HEK293T (cell line): Measurements from ENCODE around the gene C3orf52.

Source experiments
- ARNT ChIP-seq: fragments of 450-650 bp; IDR thresholded peaks from 2 replicates; pipeline ENCODE4 v1.6.1; 2017; ENCODE audit warnings: mild to moderate bottlenecking
- BHLHE40 ChIP-seq: fragments of 450-650 bp; IDR thresholded peaks from 2 replicates; pipeline ENCODE4 v1.6.1; 2016; ENCODE audit warnings: mild to moderate bottlenecking, moderate library complexity, borderline replicate concordance
- FOXK2 ChIP-seq: fragments of 450-650 bp; IDR thresholded peaks from 2 replicates; pipeline ENCODE4 v1.6.1; 2016; ENCODE audit warnings: mild to moderate bottlenecking
- FOXM1 ChIP-seq: fragments of 450-650 bp; IDR thresholded peaks from 2 replicates; pipeline ENCODE4 v1.6.1; 2017; ENCODE audit warnings: mild to moderate bottlenecking, borderline replicate concordance
- SP1 ChIP-seq: fragments of 450-650 bp; IDR thresholded peaks from 2 replicates; pipeline ENCODE4 v1.6.1; 2017
- SUZ12 ChIP-seq: fragments of 450-650 bp; IDR thresholded peaks from 2 replicates; pipeline ENCODE4 v1.6.1; 2016; ENCODE audit warnings: mild to moderate bottlenecking
- TARDBP ChIP-seq: fragments of 450-650 bp; IDR thresholded peaks from 2 replicates; pipeline ENCODE4 v1.6.1; 2016
- ZNF384 ChIP-seq: fragments of 450-650 bp; IDR thresholded peaks from 2 replicates; pipeline ENCODE4 v1.6.1; 2016

DNA sequence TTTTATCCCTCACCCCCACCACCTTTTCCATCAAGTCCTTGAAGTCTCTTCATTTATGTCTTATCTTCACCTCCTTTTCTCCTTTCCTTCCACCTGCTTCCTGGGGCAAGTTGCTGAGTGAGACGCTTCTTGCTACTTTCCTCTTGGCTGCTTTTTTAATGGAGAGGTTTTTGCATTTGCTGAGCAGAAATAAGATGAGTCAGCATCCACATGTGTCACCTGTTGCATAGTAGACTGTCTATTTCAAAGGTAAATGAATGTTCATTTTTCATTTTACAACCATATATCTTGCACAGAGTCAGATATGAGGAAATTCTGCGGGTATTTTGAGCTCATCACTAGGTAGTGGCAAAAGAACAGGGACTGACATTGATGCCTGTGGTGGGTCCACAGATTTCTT lies 18.6 kb downstream of the C3orf52 start:
- TF ChIP-seq SUZ12 (no peak), FOXM1 (no peak), SP1 (no peak), BHLHE40 (no peak), ZNF384 (no peak), ARNT (no peak), TARDBP (no peak), FOXK2 (no peak)
